WTC11 (cell line): ENCODE measurements around the gene CDK9. TPM values are rescaled to one million over a fixed set of nuclear protein-coding genes. Genes with fewer than 3 reads are reported as not detected.

Source experiments
- ATAC-seq: fragments of 200-7000 bp; cut with Tn5 transposase; 2 replicates; pipeline ENCODE4 v1.10.0; 2021; ENCODE audit warnings: mild to moderate bottlenecking, moderate library complexity
- CTCF ChIA-PET: fragments of 300-600 bp; sonication (Branson Sonifier 250); formaldehyde crosslinking; loops from one replicate; lab custom pipeline; 2021; ENCODE audit warnings: antibody characterized with exemption; lab: Charles Lee
- POLR2A ChIA-PET: fragments of 350-600 bp; sonication (Branson Sonifier 250); formaldehyde crosslinking; loops from one replicate; lab custom pipeline; 2021; ENCODE audit warnings: antibody characterized with exemption; lab: Charles Lee
- DNase-seq: peaks from one replicate; pipeline ENCODE4 v3.0.0; 2021; ENCODE audit warnings: low spot score
- H3K27ac Mint-ChIP-seq: 2 replicates; pipeline ENCODE4 v1.8.0; 2021; ENCODE audit warnings: mixed read lengths
- H3K27me3 Mint-ChIP-seq: 2 replicates; pipeline ENCODE4 v1.8.0; 2021; ENCODE audit warnings: low read depth, mild to moderate bottlenecking, moderate library complexity, mixed read lengths
- H3K36me3 Mint-ChIP-seq: 2 replicates; pipeline ENCODE4 v1.8.0; 2021; ENCODE audit warnings: mixed read lengths
- H3K4me1 Mint-ChIP-seq: 2 replicates; pipeline ENCODE4 v1.8.0; 2022; ENCODE audit warnings: mixed read lengths
- H3K4me3 Mint-ChIP-seq: 2 replicates; pipeline ENCODE4 v1.8.0; 2021; ENCODE audit warnings: mild to moderate bottlenecking, moderate library complexity, mixed read lengths
- H3K9me3 Mint-ChIP-seq: 2 replicates; pipeline ENCODE4 v1.8.0; 2021; ENCODE audit warnings: mixed read lengths
- CREM ChIP-seq: sonication (generic); formaldehyde crosslinking; IDR thresholded peaks from 2 replicates; pipeline ENCODE4 v1.8.1; 2022; ENCODE audit warnings: mild to moderate bottlenecking, missing genetic modification reagents, moderate library complexity
- FOXJ3 ChIP-seq: sonication (generic); formaldehyde crosslinking; IDR thresholded peaks from 2 replicates; pipeline ENCODE4 v1.9.0; 2021; ENCODE audit warnings: missing genetic modification reagents, mild to moderate bottlenecking, borderline replicate concordance
- MLX ChIP-seq: sonication (generic); formaldehyde crosslinking; IDR thresholded peaks from 2 replicates; pipeline ENCODE4 v1.8.1; 2023; ENCODE audit warnings: mild to moderate bottlenecking, missing genetic modification reagents, moderate library complexity
- MYBL2 ChIP-seq: sonication (generic); formaldehyde crosslinking; IDR thresholded peaks from 2 replicates; pipeline ENCODE4 v1.8.1; 2023; ENCODE audit warnings: mild to moderate bottlenecking, moderate library complexity, missing genetic modification reagents
- NFE2L1 ChIP-seq: sonication (generic); formaldehyde crosslinking; IDR thresholded peaks from 2 replicates; pipeline ENCODE4 v1.8.1; 2023; ENCODE audit warnings: missing genetic modification reagents
- NR2C2 ChIP-seq: sonication (generic); formaldehyde crosslinking; IDR thresholded peaks from 2 replicates; pipeline ENCODE4 v1.8.0; 2022; ENCODE audit warnings: mild to moderate bottlenecking, missing genetic modification reagents
- NR3C1 ChIP-seq: sonication (generic); formaldehyde crosslinking; conservative IDR thresholded peaks from 2 replicates; pipeline ENCODE4 v1.8.1; 2023; ENCODE audit warnings: low read depth, mild to moderate bottlenecking, missing genetic modification reagents
- SMAD3 ChIP-seq: sonication (generic); formaldehyde crosslinking; IDR thresholded peaks from 2 replicates; pipeline ENCODE4 v1.8.0; 2022; ENCODE audit warnings: missing genetic modification reagents, mild to moderate bottlenecking, borderline replicate concordance
- SOX15 ChIP-seq: fragments of 250-450 bp; sonication (Bioruptor Pico); IDR thresholded peaks from 2 replicates; pipeline ENCODE4 v1.9.0; 2021; ENCODE audit warnings: mild to moderate bottlenecking
- TEAD4 ChIP-seq: sonication (generic); formaldehyde crosslinking; IDR thresholded peaks from 2 replicates; pipeline ENCODE4 v1.8.0; 2022; ENCODE audit warnings: mild to moderate bottlenecking, missing genetic modification reagents
- ZNF317 ChIP-seq: sonication (generic); formaldehyde crosslinking; IDR thresholded peaks from 2 replicates; pipeline ENCODE4 v1.8.1; 2023; ENCODE audit warnings: low read depth, mild to moderate bottlenecking, moderate library complexity, missing genetic modification reagents, borderline replicate concordance
- ZNF425 ChIP-seq: fragments of 250-450 bp; sonication (Bioruptor Pico); conservative IDR thresholded peaks from 2 replicates; pipeline ENCODE4 v1.9.0; 2021; ENCODE audit warnings: mild to moderate bottlenecking
- ZNF532 ChIP-seq: fragments of 250-450 bp; sonication (Bioruptor Pico); IDR thresholded peaks from 2 replicates; pipeline ENCODE4 v1.9.0; 2021; ENCODE audit warnings: mild to moderate bottlenecking, borderline replicate concordance
- total RNA-seq: library from RNA; stranded (reverse); gene quantifications from 3 replicates; pipeline ENCODE4 v1.2.3, GENCODE V29; 2021
- TF ChIP-seq, protein P1 (sequence below): fragments of 250-450 bp; sonication (Bioruptor Pico); IDR thresholded peaks from 2 replicates; pipeline ENCODE4 v2.1.2; 2022; ENCODE audit warnings: mild to moderate bottlenecking, moderate library complexity
- TF ChIP-seq, protein P2 (sequence below): fragments of 250-450 bp; sonication (Bioruptor Pico); IDR thresholded peaks from 2 replicates; pipeline ENCODE4 v1.9.0; 2021; ENCODE audit warnings: moderate library complexity, mild to moderate bottlenecking, inconsistent platforms, borderline replicate concordance
- TF ChIP-seq, protein P3 (sequence below): sonication (generic); formaldehyde crosslinking; IDR thresholded peaks from 2 replicates; pipeline ENCODE4 v1.8.0; 2022; ENCODE audit warnings: mild to moderate bottlenecking, missing genetic modification reagents
- TF ChIP-seq, protein P4 (sequence below): sonication (generic); formaldehyde crosslinking; IDR thresholded peaks from 2 replicates; pipeline ENCODE4 v1.8.1; 2023; ENCODE audit warnings: mild to moderate bottlenecking, missing genetic modification reagents, moderate library complexity

The CDK9 gene
- total RNA-seq, 1 experiment from 2014 or later = 111 TPM

DNA sequence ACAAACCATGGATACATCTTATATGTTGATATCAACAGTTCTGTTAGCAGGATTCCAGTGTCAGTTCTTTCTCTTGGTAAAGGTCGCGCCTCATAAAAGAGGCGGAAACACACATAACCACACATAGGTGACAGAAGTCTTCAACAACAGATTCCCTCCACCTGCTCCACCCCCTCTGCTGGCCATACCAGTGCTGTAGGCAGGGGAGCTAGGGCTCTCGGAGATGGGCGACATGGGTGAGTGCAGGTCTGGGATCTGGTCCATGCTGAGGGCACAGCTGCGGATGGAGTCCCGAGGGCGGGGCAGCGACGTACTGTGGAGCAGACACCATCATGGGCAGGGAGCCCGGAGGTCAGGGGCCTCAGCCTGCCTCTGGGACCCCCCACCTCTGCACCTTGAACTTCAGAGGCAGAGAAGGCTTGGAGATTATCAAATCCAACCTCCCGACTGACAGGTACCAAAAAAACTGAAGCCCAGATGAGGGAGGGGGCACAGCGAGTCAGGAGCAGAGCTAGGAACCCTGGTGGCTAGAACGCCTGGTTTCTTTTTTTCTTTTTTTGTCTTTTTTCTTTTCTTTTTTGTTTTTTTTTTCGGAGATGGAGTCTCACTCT lies 38.8 kb upstream of the CDK9 start:
- CTCF ChIA-PET = interaction anchor here (0.5 to 1.6 kb wide), 10 partner anchors 10 to 239 kb away, joined by 3 to 9 read pairs (median 3); partner anchors contain the start of genes CDK9 and TOR2A
- H3K4me3 Mint-ChIP-seq = no peak overlapping the region
- DNase-seq = no peak
- POLR2A ChIA-PET = no interaction called here
- no peaks in the 10 kb centered on the region for H3K9me3 Mint-ChIP-seq
- TF ChIP-seq MYBL2 (CRISPR knock-in tag) (no peak), ZNF532 (CRISPR knock-in tag) (no peak), NR2C2 (CRISPR knock-in tag) (no peak), TEAD4 (CRISPR knock-in tag) (no peak), ZNF317 (CRISPR knock-in tag) (no peak), SOX15 (CRISPR knock-in tag) (no peak), CREM (CRISPR knock-in tag) (no peak), NR3C1 (CRISPR knock-in tag) (no peak), SMAD3 (CRISPR knock-in tag) (no peak), NFE2L1 (no peak), FOXJ3 (CRISPR knock-in tag) (no peak), ZNF425 (CRISPR knock-in tag) (no peak), MLX (no peak)
- TF ChIP-seq, protein P1, sequence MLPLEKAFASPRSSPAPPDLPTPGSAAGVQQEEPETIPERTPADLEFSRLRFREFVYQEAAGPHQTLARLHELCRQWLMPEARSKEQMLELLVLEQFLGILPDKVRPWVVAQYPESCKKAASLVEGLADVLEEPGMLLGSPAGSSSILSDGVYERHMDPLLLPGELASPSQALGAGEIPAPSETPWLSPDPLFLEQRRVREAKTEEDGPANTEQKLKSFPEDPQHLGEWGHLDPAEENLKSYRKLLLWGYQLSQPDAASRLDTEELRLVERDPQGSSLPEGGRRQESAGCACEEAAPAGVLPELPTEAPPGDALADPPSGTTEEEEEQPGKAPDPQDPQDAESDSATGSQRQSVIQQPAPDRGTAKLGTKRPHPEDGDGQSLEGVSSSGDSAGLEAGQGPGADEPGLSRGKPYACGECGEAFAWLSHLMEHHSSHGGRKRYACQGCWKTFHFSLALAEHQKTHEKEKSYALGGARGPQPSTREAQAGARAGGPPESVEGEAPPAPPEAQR (CRISPR knock-in tag) = no peak
- TF ChIP-seq, protein P2, sequence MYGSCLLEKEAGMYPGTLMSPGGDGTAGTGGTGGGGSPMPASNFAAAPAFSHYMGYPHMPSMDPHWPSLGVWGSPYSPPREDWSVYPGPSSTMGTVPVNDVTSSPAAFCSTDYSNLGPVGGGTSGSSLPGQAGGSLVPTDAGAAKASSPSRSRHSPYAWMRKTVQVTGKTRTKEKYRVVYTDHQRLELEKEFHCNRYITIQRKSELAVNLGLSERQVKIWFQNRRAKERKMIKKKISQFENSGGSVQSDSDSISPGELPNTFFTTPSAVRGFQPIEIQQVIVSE (CRISPR knock-in tag) = no peak
- TF ChIP-seq, protein P3, sequence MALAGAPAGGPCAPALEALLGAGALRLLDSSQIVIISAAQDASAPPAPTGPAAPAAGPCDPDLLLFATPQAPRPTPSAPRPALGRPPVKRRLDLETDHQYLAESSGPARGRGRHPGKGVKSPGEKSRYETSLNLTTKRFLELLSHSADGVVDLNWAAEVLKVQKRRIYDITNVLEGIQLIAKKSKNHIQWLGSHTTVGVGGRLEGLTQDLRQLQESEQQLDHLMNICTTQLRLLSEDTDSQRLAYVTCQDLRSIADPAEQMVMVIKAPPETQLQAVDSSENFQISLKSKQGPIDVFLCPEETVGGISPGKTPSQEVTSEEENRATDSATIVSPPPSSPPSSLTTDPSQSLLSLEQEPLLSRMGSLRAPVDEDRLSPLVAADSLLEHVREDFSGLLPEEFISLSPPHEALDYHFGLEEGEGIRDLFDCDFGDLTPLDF (CRISPR knock-in tag) = no peak
- TF ChIP-seq, protein P4, sequence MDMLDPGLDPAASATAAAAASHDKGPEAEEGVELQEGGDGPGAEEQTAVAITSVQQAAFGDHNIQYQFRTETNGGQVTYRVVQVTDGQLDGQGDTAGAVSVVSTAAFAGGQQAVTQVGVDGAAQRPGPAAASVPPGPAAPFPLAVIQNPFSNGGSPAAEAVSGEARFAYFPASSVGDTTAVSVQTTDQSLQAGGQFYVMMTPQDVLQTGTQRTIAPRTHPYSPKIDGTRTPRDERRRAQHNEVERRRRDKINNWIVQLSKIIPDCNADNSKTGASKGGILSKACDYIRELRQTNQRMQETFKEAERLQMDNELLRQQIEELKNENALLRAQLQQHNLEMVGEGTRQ = no peak
- H3K27me3 Mint-ChIP-seq = peaks cover 10% of the 10 kb centered on the region
- H3K4me1 Mint-ChIP-seq = 0 out of 2 replicates have a peak, but pooled peaks cover 3% of the 10 kb centered on the region
- no peak overlapping the region for H3K27ac Mint-ChIP-seq
- peak; percentile 3; the same call in 1 of the 2 replicates for ATAC-seq
- no peaks in the 10 kb centered on the region for H3K36me3 Mint-ChIP-seq
